Activated CD8-positive, alpha-beta T cell treated with anti-CD3 and anti-CD28 coated beads for 36 hours (primary cell): Measurements from ENCODE around the gene TYW5. TPM values are rescaled to one million over a fixed set of nuclear protein-coding genes. Genes with fewer than 3 reads are reported as not detected.
A peak's percentile ranks its signal among the peaks of the same experiment; 100 is the strongest.

Source experiments
- ATAC-seq: fragments of 200-7000 bp; cut with Tn5 transposase; one replicate; pipeline ENCODE4 v1.10.0; 2021; ENCODE audit warnings: mild to moderate bottlenecking, moderate library complexity
- CTCF ChIA-PET: fragments of 350-600 bp; sonication (Branson Sonifier 250); formaldehyde crosslinking; loops from one replicate; lab custom pipeline; 2021; ENCODE audit warnings: antibody characterized with exemption; lab: Charles Lee
- POLR2A ChIA-PET: fragments of 350-600 bp; sonication (Branson Sonifier 250); formaldehyde crosslinking; loops from one replicate; lab custom pipeline; 2021; ENCODE audit warnings: antibody characterized with exemption; lab: Charles Lee
- DNase-seq: peaks from one replicate; pipeline ENCODE4 v3.0.0-alpha.2; 2020
- H3K27ac Mint-ChIP-seq: one replicate; pipeline ENCODE4 v1.8.0; 2021; ENCODE audit warnings: mild to moderate bottlenecking, mixed read lengths
- H3K27me3 Mint-ChIP-seq: one replicate; pipeline ENCODE4 v1.8.0; 2021; ENCODE audit warnings: mixed read lengths
- H3K36me3 Mint-ChIP-seq: one replicate; pipeline ENCODE4 v1.8.0; 2021; ENCODE audit warnings: low read depth, mixed read lengths
- H3K4me1 Mint-ChIP-seq: one replicate; pipeline ENCODE4 v1.8.0; 2021; ENCODE audit warnings: low read depth, mixed read lengths
- H3K4me3 Mint-ChIP-seq: one replicate; pipeline ENCODE4 v1.8.0; 2021; ENCODE audit warnings: mild to moderate bottlenecking, moderate library complexity, mixed read lengths
- H3K9me3 Mint-ChIP-seq: one replicate; pipeline ENCODE4 v1.8.0; 2021; ENCODE audit warnings: mixed read lengths
- CTCF ChIP-seq: fragments of 200-600 bp; IDR thresholded peaks from one replicate; pipeline ENCODE4 v1.8.0; 2022; ENCODE audit warnings: antibody characterized with exemption, mild to moderate bottlenecking
- intact Hi-C: fragments of 100-400 bp; cut with micrococcal nuclease; formaldehyde crosslinking; loops from one replicate; pipeline ENCODE4 v1.10.0; 2022
- total RNA-seq, 2 experiments: library from RNA; stranded (reverse); gene quantifications; one replicate each; pipeline ENCODE4 v1.2.3, GENCODE V29; 2021

The TYW5 gene
- total RNA-seq = 1 to 10 TPM; 8.3 to 8.4 TPM

GRCh38 chr2:199955339-199956061 is at the start of gene TYW5, which contains the start of gene MAIP1:
TSS of gene TYW5 (minus strand) at chr2:199955491. CDS start at chr2:199955470, 21 bp downstream.
TSS of gene MAIP1 (plus strand) at chr2:199955582. CDS start at chr2:199955799, 217 bp downstream.
- Mint-ChIP-seq H3K27ac (peak within 1 kb of the TSS; percentile 93), H3K27me3 (no peaks in the 10 kb centered on the region), H3K4me1 (peaks cover 48% of the 10 kb centered on the region), H3K4me3 (peak within 1 kb of the TSS; percentile 100), H3K9me3 (no peaks in the 10 kb centered on the region), H3K36me3 (peaks cover 20% of the 10 kb centered on the region)
- intact Hi-C loops = loop anchor here (2.0 to 5.0 kb wide), 2 partner anchors 27 to 43 kb away; partner anchors contain the start of gene C2orf69
- TF ChIP-seq CTCF = no peak
- CTCF ChIA-PET = interaction anchor here (0.8 to 1.3 kb wide), 2 partner anchors 15 to 527 kb away, joined by 4 read pairs; no protein-coding TSS in a partner anchor
- peak; percentile 87 for ATAC-seq
- peak; percentile 83 for DNase-seq
- POLR2A ChIA-PET = interaction anchor here (0.8 to 2.2 kb wide), 5 partner anchors 9 to 20 kb away, joined by 3 to 6 read pairs (median 3); no protein-coding TSS in a partner anchor

GRCh38 chr2:200003444-200003843 is 48.2 kb upstream of the TYW5 start:
- H3K4me1 Mint-ChIP-seq = no peaks in the 10 kb centered on the region
- POLR2A ChIA-PET = no interaction called here
- TF ChIP-seq CTCF = no peak
- no peak overlapping the region for H3K27ac Mint-ChIP-seq
- no peak for ATAC-seq
- CTCF ChIA-PET = no interaction called here
- intact Hi-C loops = no loop called here
- peaks cover 3% of the 10 kb centered on the region for H3K27me3 Mint-ChIP-seq
- no peak overlapping the region for H3K4me3 Mint-ChIP-seq
- peaks cover 3% of the 10 kb centered on the region for H3K9me3 Mint-ChIP-seq
- DNase-seq = no peak
- H3K36me3 Mint-ChIP-seq = no peaks in the 10 kb centered on the region

GRCh38 chr2:200000444-200001163 is 45.3 kb upstream of the TYW5 start:
- Mint-ChIP-seq H3K9me3 (peaks cover 3% of the 10 kb centered on the region), H3K36me3 (no peaks in the 10 kb centered on the region), H3K27me3 (peaks cover 2% of the 10 kb centered on the region), H3K4me1 (no peaks in the 10 kb centered on the region), H3K4me3 (no peak overlapping the region), H3K27ac (no peak overlapping the region)
- intact Hi-C loops = no loop called here
- TF ChIP-seq CTCF = no peak
- ChIA-PET POLR2A (no interaction called here), CTCF (interaction anchor here (1.6 kb wide), 1 partner anchor 15 kb away, joined by 5 read pairs; no protein-coding TSS in a partner anchor)
- ATAC-seq (no peak), DNase-seq (no peak)

GRCh38 chr2:199999166-199999565 is 43.9 kb upstream of the TYW5 start:
- DNase-seq (no peak), ATAC-seq (no peak)
- CTCF ChIA-PET = no interaction called here
- intact Hi-C loops = no loop called here
- Mint-ChIP-seq H3K27ac (no peak overlapping the region), H3K4me3 (no peak overlapping the region), H3K9me3 (no peaks in the 10 kb centered on the region), H3K27me3 (no peaks in the 10 kb centered on the region), H3K36me3 (no peaks in the 10 kb centered on the region), H3K4me1 (no peaks in the 10 kb centered on the region)
- POLR2A ChIA-PET = no interaction called here
- TF ChIP-seq CTCF = no peak
